ENCODE data around the gene MIER1. TPM values are rescaled to one million over a fixed set of nuclear protein-coding genes. Genes with fewer than 3 reads are reported as not detected.

MIER1 gene
- total and polyA plus RNA-seq, 2 donors (not counting 1 experiment from before 2014, with no cell fraction given): 7.7 to 55.0 TPM

DNA sequence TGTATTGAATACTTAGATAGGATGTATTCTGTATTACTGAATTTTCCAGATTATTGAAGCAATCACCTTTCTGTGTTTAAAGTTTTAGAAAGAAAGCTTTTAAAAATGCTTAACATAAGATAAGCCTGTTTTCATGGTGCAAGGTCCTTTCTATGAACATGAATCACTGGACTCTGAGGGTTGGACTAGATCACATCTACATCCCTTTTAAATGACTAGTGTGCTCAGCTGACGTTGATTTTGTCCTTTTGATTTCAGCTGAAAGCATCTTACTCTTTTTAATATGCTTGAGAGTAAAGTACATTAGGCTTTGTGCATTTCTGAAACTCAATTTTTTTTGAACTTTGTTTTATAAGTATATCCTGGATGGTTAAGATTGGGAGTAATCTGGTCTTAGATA lies 16.2 kb downstream of the MIER1 start:
- Histone ChIP-seq H3K9ac (ENCODE audit: low read length) (no peak overlapping the region), H3K27me3 (replicated peaks in 1 of 4; ENCODE audit: control extremely low read depth in 1 of 4, control insufficient read depth in 3 of 4, insufficient read depth in 4 of 4, low read length in 3 of 4) (no peaks in the 10 kb centered on the region), H3K79me2 (ENCODE audit: control insufficient read depth, insufficient read depth, low read length) (peaks cover 83% of the 10 kb centered on the region), H4K20me1 (ENCODE audit: control insufficient read depth, insufficient read depth, low read length, poor library complexity, severe bottlenecking) (peaks cover 78% of the 10 kb centered on the region), H3K9me3 (ENCODE audit: control extremely low read depth in 1 of 3, control insufficient read depth in 2 of 3, insufficient read depth in 1 of 3, low read length in 2 of 3) (no peaks in the 10 kb centered on the region), H2AFZ (ENCODE audit: insufficient read depth, low read depth, low read length, poor library complexity, severe bottlenecking) (no peak overlapping the region), H3K4me2 (replicated peaks; ENCODE audit: low read depth, low read length, poor library complexity, severe bottlenecking) (no peak overlapping the region), H3K27ac (ENCODE audit: low read length in 2 of 2) (no peak overlapping the region), H3K4me1 (ENCODE audit: control insufficient read depth in 2 of 2, insufficient read depth in 2 of 2, low read length in 2 of 2) (no peaks in the 10 kb centered on the region), H3K4me3 (ENCODE audit: control extremely low read depth in 1 of 5, extremely low read depth in 1 of 5, insufficient read depth in 1 of 5, low read depth in 2 of 5, low read length in 4 of 5) (no peak overlapping the region), H3K36me3 (replicated peaks in 1 of 2; ENCODE audit: control extremely low read depth in 1 of 2, control insufficient read depth in 1 of 2, extremely low read depth in 1 of 2, insufficient read depth in 2 of 2, low read length in 1 of 2) (peaks cover 5 to 28% of the 10 kb centered on the region in 2 experiments)
- TF ChIP-seq, protein P1, sequence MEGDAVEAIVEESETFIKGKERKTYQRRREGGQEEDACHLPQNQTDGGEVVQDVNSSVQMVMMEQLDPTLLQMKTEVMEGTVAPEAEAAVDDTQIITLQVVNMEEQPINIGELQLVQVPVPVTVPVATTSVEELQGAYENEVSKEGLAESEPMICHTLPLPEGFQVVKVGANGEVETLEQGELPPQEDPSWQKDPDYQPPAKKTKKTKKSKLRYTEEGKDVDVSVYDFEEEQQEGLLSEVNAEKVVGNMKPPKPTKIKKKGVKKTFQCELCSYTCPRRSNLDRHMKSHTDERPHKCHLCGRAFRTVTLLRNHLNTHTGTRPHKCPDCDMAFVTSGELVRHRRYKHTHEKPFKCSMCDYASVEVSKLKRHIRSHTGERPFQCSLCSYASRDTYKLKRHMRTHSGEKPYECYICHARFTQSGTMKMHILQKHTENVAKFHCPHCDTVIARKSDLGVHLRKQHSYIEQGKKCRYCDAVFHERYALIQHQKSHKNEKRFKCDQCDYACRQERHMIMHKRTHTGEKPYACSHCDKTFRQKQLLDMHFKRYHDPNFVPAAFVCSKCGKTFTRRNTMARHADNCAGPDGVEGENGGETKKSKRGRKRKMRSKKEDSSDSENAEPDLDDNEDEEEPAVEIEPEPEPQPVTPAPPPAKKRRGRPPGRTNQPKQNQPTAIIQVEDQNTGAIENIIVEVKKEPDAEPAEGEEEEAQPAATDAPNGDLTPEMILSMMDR (IDR thresholded peaks at IDR 0.05): no peak
- no peak for TF ChIP-seq EZH2 (IDR thresholded peaks at IDR 0.05; ENCODE audit: borderline replicate concordance, insufficient read depth, low read depth, low read length, poor library complexity, severe bottlenecking)
- DNase-seq (no peak), ATAC-seq (ENCODE audit: low read depth) (no peak)
- H3K27ac Mint-ChIP-seq: no peak overlapping the region
- intact Hi-C loops (cut with micrococcal nuclease): no loop called here
- POLR2A ChIA-PET: no interaction called here
- CTCF ChIA-PET: no interaction called here
- H3K4me3 Mint-ChIP-seq: no peak overlapping the region
- no CpG with 5 or more reads among the region's 1 CpG for WGBS (ENCODE audit: insufficient coverage)
- H3K27me3 Mint-ChIP-seq: no peaks in the 10 kb centered on the region
- H3K9me3 Mint-ChIP-seq (ENCODE audit: insufficient read depth): no peaks in the 10 kb centered on the region
- peaks cover 31% of the 10 kb centered on the region for H3K4me1 Mint-ChIP-seq

DNA sequence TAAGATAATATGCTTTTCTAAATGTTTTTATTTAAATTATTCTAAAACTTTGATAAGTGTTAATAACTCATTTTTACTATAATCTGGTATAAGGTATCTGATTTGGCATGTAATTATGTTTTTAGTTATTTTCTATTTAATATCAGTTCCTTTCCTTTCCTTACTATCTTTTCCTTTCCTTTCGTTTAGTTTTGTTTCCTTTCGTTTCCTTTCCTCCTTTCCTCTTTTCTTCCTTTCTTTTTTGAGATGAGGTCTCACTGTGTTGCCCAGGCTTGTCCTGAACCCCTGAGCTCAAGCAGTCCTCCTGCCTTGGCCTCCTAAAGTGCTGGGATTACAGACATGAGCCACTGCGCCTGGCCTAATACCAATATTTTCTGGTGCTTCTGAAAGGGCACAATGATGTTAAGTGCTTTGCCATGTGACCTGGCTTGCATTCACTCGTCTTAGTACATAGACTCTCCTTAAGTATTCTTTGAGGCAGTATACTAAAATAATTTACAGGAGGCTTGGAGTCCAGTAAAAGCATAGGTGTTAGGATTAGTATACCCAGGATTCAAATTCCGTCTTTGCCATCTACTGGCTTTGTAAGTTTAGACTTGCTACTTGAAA lies 18.7 kb downstream of the MIER1 start:
- H2AFZ ChIP-seq (ENCODE audit: insufficient read depth, low read depth, low read length, poor library complexity, severe bottlenecking): no peak overlapping the region
- intact Hi-C loops (cut with micrococcal nuclease): no loop called here
- ChIA-PET POLR2A (no interaction called here), CTCF (no interaction called here)
- H3K9me3 ChIP-seq (ENCODE audit: control extremely low read depth in 1 of 3, control insufficient read depth in 2 of 3, insufficient read depth in 1 of 3, low read length in 2 of 3): no peaks in the 10 kb centered on the region
- H3K27ac Mint-ChIP-seq: no peak overlapping the region
- no peak overlapping the region for H3K4me2 ChIP-seq (replicated peaks; ENCODE audit: low read depth, low read length, poor library complexity, severe bottlenecking)
- TF ChIP-seq EZH2 (IDR thresholded peaks at IDR 0.05; ENCODE audit: borderline replicate concordance, insufficient read depth, low read depth, low read length, poor library complexity, severe bottlenecking): no peak
- TF ChIP-seq, protein P1 (IDR thresholded peaks at IDR 0.05): no peak
- no peak overlapping the region for H3K4me3 Mint-ChIP-seq
- peaks cover 10 to 51% of the 10 kb centered on the region in 2 experiments for H3K36me3 ChIP-seq (replicated peaks in 1 of 2; ENCODE audit: control extremely low read depth in 1 of 2, control insufficient read depth in 1 of 2, extremely low read depth in 1 of 2, insufficient read depth in 2 of 2, low read length in 1 of 2)
- H3K79me2 ChIP-seq (ENCODE audit: control insufficient read depth, insufficient read depth, low read length): peaks cover 74% of the 10 kb centered on the region
- H3K27ac ChIP-seq (ENCODE audit: low read length in 2 of 2): no peak overlapping the region
- no peaks in the 10 kb centered on the region for H3K9me3 Mint-ChIP-seq (ENCODE audit: insufficient read depth)
- H4K20me1 ChIP-seq (ENCODE audit: control insufficient read depth, insufficient read depth, low read length, poor library complexity, severe bottlenecking): peaks cover 71% of the 10 kb centered on the region
- WGBS (ENCODE audit: insufficient coverage): 94% methylated on average over 3 of the region's 5 CpGs
- H3K4me3 ChIP-seq (ENCODE audit: control extremely low read depth in 1 of 5, extremely low read depth in 1 of 5, insufficient read depth in 1 of 5, low read depth in 2 of 5, low read length in 4 of 5): no peak overlapping the region
- no peaks in the 10 kb centered on the region for H3K4me1 ChIP-seq (ENCODE audit: control insufficient read depth in 2 of 2, insufficient read depth in 2 of 2, low read length in 2 of 2)
- no peaks in the 10 kb centered on the region for H3K27me3 Mint-ChIP-seq
- H3K4me1 Mint-ChIP-seq: peaks cover 17% of the 10 kb centered on the region
- ATAC-seq (ENCODE audit: low read depth) (no peak), DNase-seq (no peak)
- no peak overlapping the region for H3K9ac ChIP-seq (ENCODE audit: low read length)
- H3K27me3 ChIP-seq (replicated peaks in 1 of 4; ENCODE audit: control extremely low read depth in 1 of 4, control insufficient read depth in 3 of 4, insufficient read depth in 4 of 4, low read length in 3 of 4): no peaks in the 10 kb centered on the region

All from B cell (primary cell).